ENCODE data around the gene SPEF1.

The SPEF1 gene

GRCh38 chr20:3749087-3749688 lies 32.1 kb downstream of the SPEF1 start:
- DNase-seq (ENCODE audit: low read depth, low spot score) = no peak

GRCh38 chr20:3748073-3748472 lies 33.2 kb downstream of the SPEF1 start:
- DNase-seq (ENCODE audit: low read depth, low spot score) = no peak

GRCh38 chr20:3747471-3747870 lies 33.8 kb downstream of the SPEF1 start:
- no peak for DNase-seq (ENCODE audit: low read depth, low spot score)

- no peak for DNase-seq (ENCODE audit: low read depth, low spot score)
Measured at GRCh38 chr20:3745686-3746173, 35.5 kb downstream of the SPEF1 start.

GRCh38 chr20:3744806-3745685 lies 36.2 kb downstream of the SPEF1 start:
- DNase-seq (ENCODE audit: low read depth, low spot score) = peak; percentile 48

GRCh38 chr20:3744037-3744436 lies 37.2 kb downstream of the SPEF1 start:
- no peak for DNase-seq (ENCODE audit: low read depth, low spot score)

GRCh38 chr20:3743251-3743650 lies 38.0 kb downstream of the SPEF1 start:
- no peak for DNase-seq (ENCODE audit: low read depth, low spot score)

- DNase-seq (ENCODE audit: low read depth, low spot score) = no peak
Measured at GRCh38 chr20:3741836-3742458, 39.3 kb downstream of the SPEF1 start.

- no peak for DNase-seq (ENCODE audit: low read depth, low spot score)
Measured at GRCh38 chr20:3740615-3741301, 40.5 kb downstream of the SPEF1 start.

GRCh38 chr20:3739926-3740451 lies 41.3 kb downstream of the SPEF1 start:
- no peak for DNase-seq (ENCODE audit: low read depth, low spot score)

GRCh38 chr20:3739054-3739925 lies 42.0 kb downstream of the SPEF1 start:
- no peak for DNase-seq (ENCODE audit: low read depth, low spot score)

- DNase-seq (ENCODE audit: low read depth, low spot score) = no peak
Measured at GRCh38 chr20:3738111-3739053, 42.9 kb downstream of the SPEF1 start.

GRCh38 chr20:3735768-3736167 lies 45.5 kb downstream of the SPEF1 start:
- no peak for DNase-seq (ENCODE audit: low read depth, low spot score)

- no peak for DNase-seq (ENCODE audit: low read depth, low spot score)
Measured at GRCh38 chr20:3734111-3734843, 47.0 kb downstream of the SPEF1 start.

GRCh38 chr20:3733119-3733995 lies 47.9 kb downstream of the SPEF1 start:
- no peak for DNase-seq (ENCODE audit: low read depth, low spot score)

GRCh38 chr20:3732327-3733118 lies 48.7 kb downstream of the SPEF1 start, which contains the start of gene HSPA12B:
HSPA12B (plus strand) TSS chr20:3732685; CDS start chr20:3738675, 5,990 bp downstream.
- DNase-seq (ENCODE audit: low read depth, low spot score) = no peak

GRCh38 chr20:3731944-3732326 lies 49.3 kb downstream of the SPEF1 start:
- DNase-seq (ENCODE audit: low read depth, low spot score) = no peak
